ENCODE results near the gene MSMB. TPM values are rescaled to one million over a fixed set of nuclear protein-coding genes. Genes with fewer than 3 reads are reported as not detected.
A peak's percentile ranks its signal among the peaks of the same experiment; 100 is the strongest.
"Not testable (repeated sequence)": the region's sequence is repeated elsewhere in the genome, so short reads cannot be mapped to it uniquely, and the experiment has no call there.

Gene MSMB
- total RNA-seq, 1 experiment from 2014 or later, result not detected

- no peak for DNase-seq (ENCODE audit: unreplicated experiment)
- ChIA-PET CTCF (interaction anchor here (0.6 to 6.8 kb wide), 4 partner anchors 15 to 180 kb away, joined by 3 to 43 read pairs (median 4); no protein-coding TSS in a partner anchor), POLR2A (interaction anchor here (0.6 to 5.1 kb wide), 4 partner anchors 11 to 27 kb away, joined by 3 to 34 read pairs (median 15); no protein-coding TSS in a partner anchor)
- intact Hi-C loops (cut with micrococcal nuclease), result no loop called here
- no peaks in the 10 kb centered on the region for H3K9me3 Mint-ChIP-seq (ENCODE audit: unreplicated experiment)
- H3K4me3 Mint-ChIP-seq (ENCODE audit: unreplicated experiment), result no peak overlapping the region
- peaks cover 10% of the 10 kb centered on the region for H3K4me1 Mint-ChIP-seq (ENCODE audit: insufficient read depth, unreplicated experiment)
- no peak for TF ChIP-seq CTCF (IDR thresholded peaks at IDR 0.05; ENCODE audit: unreplicated experiment)
- no peak overlapping the region for H3K27ac Mint-ChIP-seq (ENCODE audit: low read depth, unreplicated experiment)
- no TSS peak for BruUV-seq (replicated peaks)
- H3K27me3 Mint-ChIP-seq (ENCODE audit: insufficient read depth, unreplicated experiment), result no peaks in the 10 kb centered on the region
- peaks cover 98% of the 10 kb centered on the region for H3K36me3 Mint-ChIP-seq (ENCODE audit: insufficient read depth, unreplicated experiment)
Measured at GRCh38 chr10:46004963-46005362, 41.1 kb downstream of the MSMB start.

- Mint-ChIP-seq H3K4me1 (ENCODE audit: insufficient read depth, unreplicated experiment) (peaks cover 10% of the 10 kb centered on the region), H3K27ac (ENCODE audit: low read depth, unreplicated experiment) (no peak overlapping the region), H3K36me3 (ENCODE audit: insufficient read depth, unreplicated experiment) (peaks cover 100% of the 10 kb centered on the region), H3K4me3 (ENCODE audit: unreplicated experiment) (no peak overlapping the region), H3K9me3 (ENCODE audit: unreplicated experiment) (no peaks in the 10 kb centered on the region), H3K27me3 (ENCODE audit: insufficient read depth, unreplicated experiment) (no peaks in the 10 kb centered on the region)
- POLR2A ChIA-PET, result interaction anchor here (0.9 to 5.1 kb wide), 4 partner anchors 12 to 20 kb away, joined by 3 to 34 read pairs (median 3); no protein-coding TSS in a partner anchor
- TSS peak; percentile 69 for BruUV-seq (replicated peaks)
- intact Hi-C loops (cut with micrococcal nuclease), result no loop called here
- no peak for TF ChIP-seq CTCF (IDR thresholded peaks at IDR 0.05; ENCODE audit: unreplicated experiment)
- no peak for DNase-seq (ENCODE audit: unreplicated experiment)
- CTCF ChIA-PET, result interaction anchor here (6.8 kb wide), 1 partner anchor 24 kb away, joined by 43 read pairs; no protein-coding TSS in a partner anchor
Measured at GRCh38 chr10:46002916-46003693, 43.0 kb downstream of the MSMB start.

- H3K4me3 Mint-ChIP-seq (ENCODE audit: unreplicated experiment); H3K27me3 Mint-ChIP-seq (ENCODE audit: insufficient read depth, unreplicated experiment); DNase-seq (ENCODE audit: unreplicated experiment); BruUV-seq (replicated peaks); H3K4me1 Mint-ChIP-seq (ENCODE audit: insufficient read depth, unreplicated experiment); intact Hi-C loops (cut with micrococcal nuclease); H3K27ac Mint-ChIP-seq (ENCODE audit: low read depth, unreplicated experiment); H3K9me3 Mint-ChIP-seq (ENCODE audit: unreplicated experiment): not testable (repeated sequence)
- peaks cover 97% of the 10 kb centered on the region for H3K36me3 Mint-ChIP-seq (ENCODE audit: insufficient read depth, unreplicated experiment)
- ChIA-PET POLR2A (interaction anchor here (1.0 to 1.7 kb wide), 3 partner anchors 8 to 21 kb away, joined by 4 read pairs; no protein-coding TSS in a partner anchor), CTCF (interaction anchor here (1.6 kb wide), 1 partner anchor 26 kb away, joined by 8 read pairs; no protein-coding TSS in a partner anchor)
Measured at GRCh38 chr10:46002189-46002687, 43.8 kb downstream of the MSMB start.

- H3K9me3 Mint-ChIP-seq (ENCODE audit: unreplicated experiment), result no peaks in the 10 kb centered on the region
- H3K27ac Mint-ChIP-seq (ENCODE audit: low read depth, unreplicated experiment), result no peak overlapping the region
- no peaks in the 10 kb centered on the region for H3K27me3 Mint-ChIP-seq (ENCODE audit: insufficient read depth, unreplicated experiment)
- H3K4me3 Mint-ChIP-seq (ENCODE audit: unreplicated experiment), result no peak overlapping the region
- CTCF ChIA-PET, result interaction anchor here (1.6 kb wide), 1 partner anchor 27 kb away, joined by 8 read pairs; no protein-coding TSS in a partner anchor
- intact Hi-C loops (cut with micrococcal nuclease), result no loop called here
- DNase-seq (ENCODE audit: unreplicated experiment), result no peak
- peaks cover 97% of the 10 kb centered on the region for H3K36me3 Mint-ChIP-seq (ENCODE audit: insufficient read depth, unreplicated experiment)
- TF ChIP-seq CTCF (IDR thresholded peaks at IDR 0.05; ENCODE audit: unreplicated experiment), result no peak
- peaks cover 3% of the 10 kb centered on the region for H3K4me1 Mint-ChIP-seq (ENCODE audit: insufficient read depth, unreplicated experiment)
- POLR2A ChIA-PET, result interaction anchor here (1.0 to 1.7 kb wide), 3 partner anchors 9 to 22 kb away, joined by 4 read pairs; no protein-coding TSS in a partner anchor
- no TSS peak for BruUV-seq (replicated peaks)
Measured at GRCh38 chr10:46001187-46001756, 44.8 kb downstream of the MSMB start.
